Esophagus muscularis mucosa (tissue), 4 donors: ENCODE measurements around the gene CD302. TPM values are rescaled to one million over a fixed set of nuclear protein-coding genes. Genes with fewer than 3 reads are reported as not detected.
"Not testable (repeated sequence)": the region's sequence is repeated elsewhere in the genome, so short reads cannot be mapped to it uniquely, and the experiment has no call there.

Experiments
- DNase-seq: peaks from one replicate; pipeline ENCODE4 v3.0.0-alpha.2; 2017; ENCODE audit errors: extremely low spot score
- H3K27ac ChIP-seq, 4 donors: fragments of 200-600 bp; sonication (generic); replicated peaks in 1 of 4; 1 replicate in 3 of 4; 2 replicates in 1 of 4; pipeline ENCODE4 v1.5.1; 2016 to 2019; ENCODE audit warnings: mild to moderate bottlenecking in 1 of 4
- H3K27me3 ChIP-seq, 4 donors: fragments of 200-600 bp; sonication (generic); one replicate each; pipeline versions ENCODE4 v1.5.1 to v1.6.0; 2016 to 2019
- H3K36me3 ChIP-seq, 4 donors: fragments of 200-600 bp; sonication (generic); one replicate each; pipeline ENCODE4 v1.5.1; 2016 to 2019
- H3K4me1 ChIP-seq, 4 donors: fragments of 200-600 bp; sonication (generic); one replicate each; pipeline ENCODE4 v1.5.1; 2016 to 2019
- H3K4me3 ChIP-seq, 4 donors: fragments of 200-600 bp; sonication (generic); 1 replicate in 2 of 4; 2 replicates in 2 of 4; pipeline ENCODE4 v1.5.1; 2016 to 2019; ENCODE audit warnings: mild to moderate bottlenecking in 4 of 4, moderate library complexity in 1 of 4
- H3K9me3 ChIP-seq, 4 donors: fragments of 200-600 bp; sonication (generic); 1 replicate in 3 of 4; 2 replicates in 1 of 4; pipeline ENCODE4 v1.5.1; 2016 to 2019
- EP300 ChIP-seq: sonication (generic); formaldehyde crosslinking; IDR thresholded peaks from one replicate; pipeline ENCODE4 v1.6.1; 2017; ENCODE audit warnings: antibody characterized with exemption
- POLR2A ChIP-seq: fragments of 450-650 bp; IDR thresholded peaks from one replicate; pipeline ENCODE4 v1.6.1; 2017; ENCODE audit warnings: antibody characterized with exemption, moderate library complexity, mild to moderate bottlenecking, low read depth
- POLR2AphosphoS5 ChIP-seq, 2 donors: sonication (generic); formaldehyde crosslinking; IDR thresholded peaks; one replicate each; pipeline ENCODE4 v1.6.1; 2017; ENCODE audit warnings: antibody characterized with exemption in 2 of 2
- WGBS: methylation state at CpG from one replicate; pipeline ENCODE4 v1.1.5; 2018; 5-methylcytosine and 5-hydroxymethylcytosine counted together
- intact Hi-C: fragments of 100-400 bp; cut with DNase I; formaldehyde crosslinking; loops from one replicate; pipeline ENCODE4 v1.15.1; 2023
- total RNA-seq, 4 donors: library from RNA; depleted of rRNA; stranded (reverse); fragments of >200 nt; gene quantifications; one replicate each; pipeline versions ENCODE4 v1.1.0 to v1.2.1, GENCODE V29; 2016
- TF ChIP-seq, protein P1 (sequence below), 3 experiments: fragments of 200-600 bp in 2 of 3; fragments of 450-650 bp in 1 of 3; sonication (generic) in 2 of 3; IDR thresholded peaks; one replicate each; pipeline ENCODE4 v1.5.1; 2017 to 2019; ENCODE audit warnings: antibody characterized with exemption in 3 of 3, mild to moderate bottlenecking in 2 of 3, moderate library complexity in 1 of 3

Gene CD302
- total RNA-seq, 4 donors from 2014 or later: 30.8 to 46.9 (median 34.9) TPM

DNA sequence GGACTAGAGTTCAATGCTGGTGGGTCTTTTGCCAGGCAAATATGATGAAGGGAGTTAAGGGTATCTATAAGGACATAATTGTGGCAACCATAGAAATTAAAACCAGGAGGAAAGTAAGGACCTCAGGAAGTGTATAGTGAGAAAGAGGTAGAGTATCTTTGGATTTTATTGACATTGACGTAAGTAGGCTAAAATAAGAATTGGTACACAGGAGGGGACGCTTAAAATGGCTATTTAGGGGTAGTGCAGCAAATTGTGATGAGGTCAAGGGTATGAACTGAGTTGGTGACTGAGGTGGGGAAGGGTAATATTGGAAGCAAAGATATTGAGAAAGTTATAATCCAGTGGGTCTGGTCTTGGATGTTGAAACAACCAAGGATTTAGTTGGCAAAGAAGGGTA, 43.0 kb downstream of the CD302 start:
- Histone ChIP-seq H3K4me3 (no peak overlapping the region), H3K27me3 (no peaks in the 10 kb centered on the region), H3K36me3 (peaks cover 6 to 79% (median 28%) of the 10 kb centered on the region in 4 donors), H3K9me3 (no peaks in the 10 kb centered on the region), H3K4me1 (peaks cover 0 to 31% (median 21%) of the 10 kb centered on the region in 4 donors), H3K27ac (no peak overlapping the region)
- 97% methylated on average over 2 of the region's 2 CpGs for WGBS
- intact Hi-C loops: no loop called here
- DNase-seq: no peak
- TF ChIP-seq POLR2A: no peak
- TF ChIP-seq, protein P1, sequence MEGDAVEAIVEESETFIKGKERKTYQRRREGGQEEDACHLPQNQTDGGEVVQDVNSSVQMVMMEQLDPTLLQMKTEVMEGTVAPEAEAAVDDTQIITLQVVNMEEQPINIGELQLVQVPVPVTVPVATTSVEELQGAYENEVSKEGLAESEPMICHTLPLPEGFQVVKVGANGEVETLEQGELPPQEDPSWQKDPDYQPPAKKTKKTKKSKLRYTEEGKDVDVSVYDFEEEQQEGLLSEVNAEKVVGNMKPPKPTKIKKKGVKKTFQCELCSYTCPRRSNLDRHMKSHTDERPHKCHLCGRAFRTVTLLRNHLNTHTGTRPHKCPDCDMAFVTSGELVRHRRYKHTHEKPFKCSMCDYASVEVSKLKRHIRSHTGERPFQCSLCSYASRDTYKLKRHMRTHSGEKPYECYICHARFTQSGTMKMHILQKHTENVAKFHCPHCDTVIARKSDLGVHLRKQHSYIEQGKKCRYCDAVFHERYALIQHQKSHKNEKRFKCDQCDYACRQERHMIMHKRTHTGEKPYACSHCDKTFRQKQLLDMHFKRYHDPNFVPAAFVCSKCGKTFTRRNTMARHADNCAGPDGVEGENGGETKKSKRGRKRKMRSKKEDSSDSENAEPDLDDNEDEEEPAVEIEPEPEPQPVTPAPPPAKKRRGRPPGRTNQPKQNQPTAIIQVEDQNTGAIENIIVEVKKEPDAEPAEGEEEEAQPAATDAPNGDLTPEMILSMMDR (IDR thresholded peaks at IDR 0.05): no peak
- no peak for TF ChIP-seq POLR2AphosphoS5 (IDR thresholded peaks at IDR 0.05)
- no peak for TF ChIP-seq EP300

DNA sequence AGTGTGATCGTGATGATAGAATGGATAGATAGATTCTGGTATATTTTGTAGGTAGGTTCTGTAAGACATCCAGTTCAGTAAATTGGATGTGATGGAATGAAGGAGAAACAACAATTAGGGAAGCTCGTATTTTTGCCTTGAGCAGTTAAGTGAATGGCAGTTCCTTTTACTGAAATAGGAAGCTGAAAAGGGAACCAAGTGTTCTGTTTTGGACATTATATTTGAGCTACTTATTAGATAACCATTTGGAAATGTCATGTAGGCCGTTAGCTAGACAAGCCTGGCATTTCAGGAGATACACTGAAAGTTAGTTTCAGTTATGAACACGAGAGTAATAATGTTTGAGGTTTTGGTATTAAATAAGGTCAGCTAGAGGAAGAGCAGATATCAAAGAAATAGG, 44.2 kb downstream of the CD302 start:
- intact Hi-C loops: no loop called here

DNA sequence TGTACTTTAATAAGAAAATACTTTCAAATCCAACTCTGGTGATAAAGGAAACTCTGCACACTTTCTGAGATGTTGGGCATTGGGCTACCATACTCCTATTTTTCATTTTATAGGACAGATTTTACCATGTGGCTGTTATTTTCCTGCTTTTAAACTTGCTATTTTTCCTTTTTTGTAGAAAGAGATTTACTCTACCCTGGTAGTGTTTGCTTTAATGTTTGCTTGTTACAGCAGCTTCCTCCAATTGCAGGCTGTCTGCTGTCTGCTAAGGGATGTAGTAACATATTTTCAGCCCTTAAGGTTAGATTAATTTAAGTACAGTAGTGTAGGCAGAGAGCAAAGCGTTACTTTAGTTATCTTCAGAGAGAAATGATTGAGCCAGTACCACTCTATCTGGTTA, 47.1 kb downstream of the CD302 start:
- Histone ChIP-seq H3K4me1 (peaks cover 0 to 18% (median 11%) of the 10 kb centered on the region in 4 donors), H3K27me3 (no peaks in the 10 kb centered on the region), H3K9me3 (no peaks in the 10 kb centered on the region), H3K4me3 (no peak overlapping the region), H3K27ac (no peak overlapping the region), H3K36me3 (peaks cover 17 to 81% (median 51%) of the 10 kb centered on the region in 4 donors)
- 85% methylated on average over 1 of the region's 1 CpG for WGBS
- no peak for DNase-seq
- TF ChIP-seq POLR2A (no peak), POLR2AphosphoS5 (IDR thresholded peaks at IDR 0.05) (no peak), EP300 (no peak)
- TF ChIP-seq, protein P1 (IDR thresholded peaks at IDR 0.05): no peak
- intact Hi-C loops: no loop called here

More for the DNA sequence above, 44.2 kb downstream of the CD302 start:
- no peak for TF ChIP-seq POLR2A
- TF ChIP-seq EP300: no peak
- no peak for TF ChIP-seq POLR2AphosphoS5 (IDR thresholded peaks at IDR 0.05)
- TF ChIP-seq, protein P1 (IDR thresholded peaks at IDR 0.05): no peak
- Histone ChIP-seq H3K4me3 (no peak overlapping the region), H3K4me1 (peaks cover 0 to 30% (median 21%) of the 10 kb centered on the region in 4 donors), H3K36me3 (peaks cover 5 to 79% (median 34%) of the 10 kb centered on the region in 4 donors), H3K27me3 (no peaks in the 10 kb centered on the region), H3K9me3 (no peaks in the 10 kb centered on the region), H3K27ac (no peak overlapping the region)
- no peak for DNase-seq
- 65% methylated on average over 4 of the region's 4 CpGs for whole genome bisulfite sequencing

DNA sequence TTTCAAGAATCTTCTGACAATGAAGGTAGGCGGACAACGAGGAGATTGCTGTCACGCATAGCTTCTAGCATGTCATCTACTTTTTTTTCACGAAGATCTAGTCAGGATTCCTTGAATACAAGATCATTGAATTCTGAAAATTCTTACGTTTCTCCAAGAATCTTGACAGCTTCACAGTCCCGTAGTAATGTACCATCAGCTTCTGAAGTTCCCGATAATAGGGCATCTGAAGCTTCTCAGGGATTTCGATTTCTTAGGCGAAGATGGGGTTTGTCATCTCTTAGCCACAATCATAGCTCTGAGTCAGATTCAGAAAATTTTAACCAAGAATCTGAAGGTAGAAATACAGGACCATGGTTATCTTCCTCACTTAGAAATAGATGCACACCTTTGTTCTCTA, 49.9 kb downstream of the CD302 start:
- TF ChIP-seq POLR2A (no peak), EP300 (no peak)
- TF ChIP-seq, protein P1 (IDR thresholded peaks at IDR 0.05): no peak
- WGBS: 97% methylated on average over 9 of the region's 9 CpGs
- Histone ChIP-seq H3K27ac (no peak overlapping the region), H3K4me1 (peaks cover 0 to 11% (median 7%) of the 10 kb centered on the region in 4 donors), H3K4me3 (no peak overlapping the region), H3K9me3 (no peaks in the 10 kb centered on the region), H3K36me3 (peaks cover 22 to 91% (median 56%) of the 10 kb centered on the region in 4 donors), H3K27me3 (no peaks in the 10 kb centered on the region)
- no peak for DNase-seq
- intact Hi-C loops: no loop called here

DNA sequence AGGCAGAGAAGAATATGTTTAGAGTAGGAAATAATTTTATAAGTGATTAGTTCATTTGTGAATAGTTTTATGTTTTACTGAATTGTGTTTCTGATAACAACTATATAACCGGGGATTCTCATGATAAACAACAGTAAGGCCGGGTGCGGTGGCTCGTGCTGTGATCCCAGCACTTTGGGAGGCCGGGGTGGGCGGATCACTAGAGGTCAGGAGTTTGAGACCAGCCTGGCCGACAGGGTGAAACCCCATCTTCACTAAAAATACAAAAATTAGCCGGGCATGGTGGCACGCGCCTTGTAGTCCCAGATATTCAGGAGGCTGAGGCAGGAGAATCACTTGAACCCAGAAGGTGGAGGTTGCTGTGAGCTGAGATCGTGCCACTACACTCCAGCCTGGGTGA, 52.8 kb downstream of the CD302 start:
- H3K4me1 ChIP-seq, H3K27me3 ChIP-seq, H3K4me3 ChIP-seq, intact Hi-C loops, H3K9me3 ChIP-seq, DNase-seq, H3K27ac ChIP-seq: not testable (repeated sequence)
- peaks cover 22 to 71% (median 45%) of the 10 kb centered on the region in 4 donors for H3K36me3 ChIP-seq
- WGBS: 97% methylated on average over 11 of the region's 11 CpGs
